Loucy (cell line): ENCODE results near the gene DLG2.

Experiments used
- H2AFZ ChIP-seq: fragments of 200-600 bp; sonication (generic); 2 replicates; pipeline ENCODE4 v1.6.0; 2016; ENCODE audit warnings: antibody characterized with exemption, mild to moderate bottlenecking, low read length, moderate library complexity
- H3F3A ChIP-seq: fragments of 200-600 bp; 2 replicates; pipeline ENCODE4 v1.6.0; 2016; ENCODE audit warnings: antibody characterized with exemption, low read depth, mild to moderate bottlenecking
- H3K27me3 ChIP-seq: fragments of 200-600 bp; sonication (generic); 2 replicates; pipeline ENCODE4 v1.6.1; 2014; ENCODE audit warnings: low read length, mild to moderate bottlenecking; ENCODE audit not compliant: insufficient read depth, poor library complexity, severe bottlenecking
- H3K36me3 ChIP-seq: fragments of 200-600 bp; sonication (generic); 2 replicates; pipeline ENCODE4 v1.6.1; 2016; ENCODE audit warnings: low read length; ENCODE audit not compliant: insufficient read depth
- H3K4me1 ChIP-seq: fragments of 200-600 bp; sonication (generic); 2 replicates; pipeline ENCODE4 v1.5.1; 2014; ENCODE audit warnings: low read length, mild to moderate bottlenecking; ENCODE audit not compliant: insufficient read depth, poor library complexity, severe bottlenecking
- H3K4me2 ChIP-seq: fragments of 200-600 bp; sonication (generic); 2 replicates; pipeline ENCODE4 v1.6.0; 2014; ENCODE audit warnings: antibody characterized with exemption, low read length, low read depth, mild to moderate bottlenecking; ENCODE audit not compliant: poor library complexity, severe bottlenecking
- H3K4me3 ChIP-seq: fragments of 200-600 bp; sonication (generic); 2 replicates; pipeline ENCODE4 v1.5.1; 2014; ENCODE audit warnings: low read length, mild to moderate bottlenecking, mixed read lengths; ENCODE audit not compliant: poor library complexity, severe bottlenecking
- H3K79me2 ChIP-seq: fragments of 200-600 bp; sonication (generic); 2 replicates; pipeline ENCODE4 v1.6.1; 2014; ENCODE audit warnings: low read length; ENCODE audit not compliant: insufficient read depth
- H3K9ac ChIP-seq: fragments of 200-600 bp; sonication (generic); 2 replicates; pipeline ENCODE4 v1.6.0; 2014; ENCODE audit warnings: mild to moderate bottlenecking, low read depth, low read length, moderate library complexity; ENCODE audit not compliant: poor library complexity, severe bottlenecking
- H3K9me2 ChIP-seq: fragments of 200-600 bp; sonication (generic); replicated peaks from 2 replicates; pipeline ENCODE4 v1.6.1; 2016; ENCODE audit warnings: low read depth, low read length, mixed read lengths
- H3K9me3 ChIP-seq: fragments of 200-600 bp; sonication (generic); 2 replicates; pipeline ENCODE4 v1.6.1; 2014; ENCODE audit warnings: mild to moderate bottlenecking, antibody characterized with exemption, low read length, low read depth; ENCODE audit not compliant: insufficient read depth
- H4K20me1 ChIP-seq: fragments of 200-600 bp; sonication (generic); 2 replicates; pipeline ENCODE4 v1.6.0; 2014; ENCODE audit warnings: antibody characterized with exemption, low read length, mild to moderate bottlenecking; ENCODE audit not compliant: insufficient read depth, poor library complexity, severe bottlenecking
- EZH2phosphoT487 ChIP-seq: fragments of 200-600 bp; IDR thresholded peaks from 2 replicates; pipeline ENCODE4 v1.6.1; 2018; ENCODE audit warnings: antibody characterized with exemption, mild to moderate bottlenecking, moderate library complexity, borderline replicate concordance
- TF ChIP-seq, protein P1 (sequence below): fragments of 200-600 bp; sonication (generic); conservative IDR thresholded peaks from 2 replicates; pipeline ENCODE4 v1.5.1; 2014; ENCODE audit warnings: mild to moderate bottlenecking, antibody characterized with exemption, low read length

Gene DLG2

DNA sequence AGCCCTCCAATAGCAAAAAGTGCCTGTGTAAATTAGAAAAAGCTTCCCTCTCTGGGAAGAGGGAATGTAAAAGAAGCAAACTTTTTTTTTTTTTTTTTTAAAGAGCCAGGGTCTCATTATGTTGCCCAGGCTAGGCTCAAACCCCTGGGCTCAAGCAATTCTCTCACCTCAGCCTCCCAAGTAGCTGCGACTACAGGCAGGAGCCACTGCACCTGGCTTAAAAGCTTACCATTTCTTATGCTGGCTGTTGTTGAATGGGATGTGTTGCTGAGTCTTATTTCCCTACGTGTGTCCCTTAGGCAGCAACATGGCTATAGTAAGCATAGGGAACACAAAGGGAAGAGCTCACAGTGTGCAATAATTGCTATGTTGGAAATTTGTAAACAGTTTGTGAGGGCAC lies 2115.5 kb downstream of the DLG2 start:
- Histone ChIP-seq H2AFZ (no peak overlapping the region), H3K36me3 (no peaks in the 10 kb centered on the region)
- TF ChIP-seq EZH2phosphoT487: no peak
- TF ChIP-seq, protein P1, sequence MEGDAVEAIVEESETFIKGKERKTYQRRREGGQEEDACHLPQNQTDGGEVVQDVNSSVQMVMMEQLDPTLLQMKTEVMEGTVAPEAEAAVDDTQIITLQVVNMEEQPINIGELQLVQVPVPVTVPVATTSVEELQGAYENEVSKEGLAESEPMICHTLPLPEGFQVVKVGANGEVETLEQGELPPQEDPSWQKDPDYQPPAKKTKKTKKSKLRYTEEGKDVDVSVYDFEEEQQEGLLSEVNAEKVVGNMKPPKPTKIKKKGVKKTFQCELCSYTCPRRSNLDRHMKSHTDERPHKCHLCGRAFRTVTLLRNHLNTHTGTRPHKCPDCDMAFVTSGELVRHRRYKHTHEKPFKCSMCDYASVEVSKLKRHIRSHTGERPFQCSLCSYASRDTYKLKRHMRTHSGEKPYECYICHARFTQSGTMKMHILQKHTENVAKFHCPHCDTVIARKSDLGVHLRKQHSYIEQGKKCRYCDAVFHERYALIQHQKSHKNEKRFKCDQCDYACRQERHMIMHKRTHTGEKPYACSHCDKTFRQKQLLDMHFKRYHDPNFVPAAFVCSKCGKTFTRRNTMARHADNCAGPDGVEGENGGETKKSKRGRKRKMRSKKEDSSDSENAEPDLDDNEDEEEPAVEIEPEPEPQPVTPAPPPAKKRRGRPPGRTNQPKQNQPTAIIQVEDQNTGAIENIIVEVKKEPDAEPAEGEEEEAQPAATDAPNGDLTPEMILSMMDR: no peak

DNA sequence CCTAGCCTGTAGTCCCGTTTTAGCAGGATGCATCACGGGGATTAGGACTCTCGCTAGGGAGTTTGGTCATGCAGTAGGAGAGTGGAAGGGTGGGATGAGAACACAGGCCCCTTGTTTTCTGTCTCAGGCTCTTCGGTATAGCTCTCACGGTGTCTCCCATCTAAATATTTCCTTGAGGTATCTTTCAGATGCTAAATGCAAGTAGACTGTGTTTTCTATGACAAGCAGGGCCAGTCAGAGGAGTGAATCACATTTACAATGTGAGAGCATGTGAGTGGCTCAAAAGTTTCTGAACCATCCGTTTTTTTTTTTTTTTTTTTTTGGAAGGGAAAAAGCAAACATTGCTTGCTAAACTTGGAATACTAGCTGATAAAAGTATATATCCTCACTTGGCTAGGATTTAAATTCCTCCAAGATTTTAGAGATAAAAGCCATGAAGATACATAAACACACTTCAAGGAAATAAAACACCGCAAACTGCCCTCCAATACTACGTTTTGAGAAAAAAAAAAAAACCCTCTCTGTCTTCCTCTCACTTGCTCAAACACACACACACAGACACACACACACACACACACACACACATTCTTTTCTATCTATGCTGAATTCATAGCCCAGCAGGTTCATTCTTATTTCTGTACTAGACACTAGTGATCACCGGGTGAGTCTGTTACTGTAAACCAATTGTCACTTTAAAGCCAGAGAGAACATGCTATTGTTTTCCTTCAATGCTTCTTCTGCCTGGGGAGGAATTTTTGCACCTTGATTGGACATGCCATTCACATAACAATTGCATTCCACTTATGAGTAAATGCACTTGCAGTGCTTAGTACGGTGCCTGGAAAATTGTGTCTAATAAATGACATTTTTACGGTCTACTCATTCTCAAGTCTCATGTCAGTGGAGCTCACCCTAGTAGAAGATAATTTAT lies 2116.3 kb downstream of the DLG2 start:
- no peaks in the 10 kb centered on the region for H3K4me1 ChIP-seq
- no peak overlapping the region for H3K4me2 ChIP-seq
- no peaks in the 10 kb centered on the region for H3K36me3 ChIP-seq
- H3K79me2 ChIP-seq: no peaks in the 10 kb centered on the region
- H4K20me1 ChIP-seq: no peaks in the 10 kb centered on the region
- no peaks in the 10 kb centered on the region for H3F3A ChIP-seq
- no peak overlapping the region for H3K4me3 ChIP-seq
- no peaks in the 10 kb centered on the region for H3K9me3 ChIP-seq
- H2AFZ ChIP-seq: no peak overlapping the region
- no peaks in the 10 kb centered on the region for H3K9me2 ChIP-seq
- TF ChIP-seq, protein P1: no peak
- no peak for TF ChIP-seq EZH2phosphoT487
- no peak overlapping the region for H3K9ac ChIP-seq
- H3K27me3 ChIP-seq: no peaks in the 10 kb centered on the region

More for the DNA sequence above, 2115.5 kb downstream of the DLG2 start:
- no peaks in the 10 kb centered on the region for H3F3A ChIP-seq
- H3K4me3 ChIP-seq: no peak overlapping the region
- H4K20me1 ChIP-seq: no peaks in the 10 kb centered on the region
- H3K9ac ChIP-seq: no peak overlapping the region
- H3K9me2 ChIP-seq: no peaks in the 10 kb centered on the region
- H3K9me3 ChIP-seq: no peaks in the 10 kb centered on the region
- H3K4me1 ChIP-seq: no peaks in the 10 kb centered on the region
- H3K27me3 ChIP-seq: no peaks in the 10 kb centered on the region
- H3K79me2 ChIP-seq: no peaks in the 10 kb centered on the region
- H3K4me2 ChIP-seq: no peak overlapping the region

DNA sequence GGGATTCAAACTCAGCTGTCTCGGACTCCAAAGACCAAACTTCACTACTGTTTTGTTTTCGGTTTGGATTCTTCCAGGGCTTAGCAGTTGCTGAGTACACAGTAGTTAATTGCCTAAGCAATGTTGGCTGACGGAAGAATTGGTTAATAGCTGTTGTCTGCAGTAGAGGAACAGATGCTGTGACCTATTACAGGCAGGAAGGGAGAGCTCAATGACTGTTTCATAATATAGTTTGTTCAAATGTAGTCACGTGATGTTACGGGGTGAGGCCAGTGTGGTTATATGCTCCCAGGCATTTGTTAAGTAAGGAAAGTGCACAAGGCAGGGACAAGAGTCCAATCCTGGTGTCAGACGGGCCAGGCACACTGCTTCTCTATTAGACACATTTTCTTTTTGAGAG lies 2118.3 kb downstream of the DLG2 start:
- Histone ChIP-seq H3K4me1 (no peaks in the 10 kb centered on the region), H3F3A (no peaks in the 10 kb centered on the region), H3K9ac (no peak overlapping the region), H3K79me2 (no peaks in the 10 kb centered on the region), H4K20me1 (no peaks in the 10 kb centered on the region), H3K9me3 (no peaks in the 10 kb centered on the region), H3K9me2 (no peaks in the 10 kb centered on the region), H3K4me3 (no peak overlapping the region), H3K36me3 (no peaks in the 10 kb centered on the region), H3K4me2 (no peak overlapping the region), H3K27me3 (no peaks in the 10 kb centered on the region), H2AFZ (no peak overlapping the region)
- no peak for TF ChIP-seq EZH2phosphoT487
- TF ChIP-seq, protein P1: no peak
